HUES48 (cell line): ENCODE measurements around the gene RAC3.

Source experiments
- H3K27ac ChIP-seq: one replicate; pipeline ENCODE4 v1.7.0; 2013; ENCODE audit warnings: low read depth, low read length, inconsistent platforms
- H3K27me3 ChIP-seq: 2 replicates; pipeline ENCODE4 v1.6.1; 2013; ENCODE audit warnings: mild to moderate bottlenecking, low read length; ENCODE audit not compliant: control insufficient read depth, insufficient read depth
- H3K36me3 ChIP-seq: 2 replicates; pipeline ENCODE4 v1.6.1; 2013; ENCODE audit warnings: low read length; ENCODE audit not compliant: control insufficient read depth, insufficient read depth
- H3K4me1 ChIP-seq: 2 replicates; pipeline ENCODE4 v1.6.1; 2013; ENCODE audit warnings: mild to moderate bottlenecking, low read length; ENCODE audit not compliant: control insufficient read depth, insufficient read depth
- H3K4me3 ChIP-seq: 2 replicates; pipeline ENCODE4 v1.5.1; 2013; ENCODE audit warnings: mild to moderate bottlenecking, low read depth, low read length
- H3K9ac ChIP-seq: 2 replicates; pipeline ENCODE4 v1.6.1; 2013; ENCODE audit warnings: mild to moderate bottlenecking, low read depth, low read length, moderate library complexity
- H3K9me3 ChIP-seq: 2 replicates; pipeline ENCODE4 v1.6.1; 2013; ENCODE audit warnings: low read length; ENCODE audit not compliant: control insufficient read depth, insufficient read depth

Gene RAC3

DNA sequence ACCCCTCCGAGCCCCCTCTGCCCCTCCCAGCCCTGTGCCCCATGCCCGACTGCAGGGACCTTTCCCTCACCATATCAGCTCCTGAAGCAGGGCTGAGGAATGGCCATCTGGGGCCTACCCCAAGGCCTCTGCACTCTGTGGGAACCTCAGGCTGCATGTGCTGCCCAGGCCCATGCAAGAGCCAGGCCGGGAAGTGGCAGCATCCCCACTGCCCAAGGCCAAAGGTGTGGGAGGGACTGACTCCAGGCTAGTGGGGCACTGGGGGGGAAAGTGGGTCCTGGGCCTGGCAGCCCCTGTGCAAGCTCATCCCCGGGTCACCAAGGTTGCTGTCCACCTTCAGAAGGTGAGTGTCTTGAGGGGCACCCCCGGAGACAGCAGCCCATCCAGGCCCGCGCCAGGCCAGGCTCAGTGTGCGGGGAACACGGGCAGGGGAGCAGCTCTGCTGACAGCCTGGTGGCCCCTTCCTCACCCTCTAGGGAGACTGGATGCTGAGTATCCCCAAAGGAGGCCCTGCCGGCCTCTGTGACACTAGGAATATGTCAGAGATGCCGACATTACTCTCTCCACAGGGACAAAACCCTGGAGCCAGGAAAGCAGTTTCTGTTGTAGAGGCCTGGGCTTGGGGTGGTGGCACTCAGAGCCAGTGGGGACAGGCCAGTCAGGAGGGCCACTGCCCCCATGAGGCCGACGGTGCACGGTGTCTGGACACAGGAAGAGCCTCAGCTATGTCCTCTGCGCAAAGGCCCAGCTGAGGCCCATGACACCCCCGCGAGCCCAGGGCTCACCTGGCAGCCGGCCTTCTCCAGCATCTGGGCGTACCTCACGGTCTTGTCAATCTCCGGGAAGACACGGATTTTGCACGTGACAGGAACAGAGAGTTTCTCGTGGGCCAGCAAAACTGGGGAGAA lies 30.9 kb downstream of the RAC3 start:
- H3K4me3 ChIP-seq = no peak overlapping the region
- H3K27me3 ChIP-seq = no peaks in the 10 kb centered on the region
- no peak overlapping the region for H3K9ac ChIP-seq
- peaks cover 67% of the 10 kb centered on the region for H3K36me3 ChIP-seq
- no peak overlapping the region for H3K27ac ChIP-seq
- H3K4me1 ChIP-seq = no peaks in the 10 kb centered on the region
- no peaks in the 10 kb centered on the region for H3K9me3 ChIP-seq

DNA sequence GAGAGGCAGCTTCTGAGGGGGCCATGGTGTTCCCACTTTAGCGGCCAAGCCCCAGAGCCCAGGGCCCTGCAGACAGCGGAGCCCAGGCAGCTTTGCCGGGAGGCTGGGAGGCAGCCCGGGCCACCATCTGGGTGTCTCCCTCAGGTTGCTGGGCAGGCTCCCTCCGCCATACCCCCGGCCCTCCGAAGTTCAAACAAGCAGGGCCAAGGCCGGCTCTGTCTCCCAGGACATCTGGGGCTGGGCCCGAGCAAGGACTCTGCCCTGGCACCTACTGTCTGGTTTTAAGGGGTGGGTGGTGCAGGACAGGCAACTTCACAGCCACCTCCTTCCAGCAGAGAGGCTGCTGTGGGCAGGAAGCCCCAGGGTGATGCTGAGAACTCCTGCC lies 31.5 kb downstream of the RAC3 start:
- Histone ChIP-seq H3K9ac (no peak overlapping the region), H3K4me3 (no peak overlapping the region), H3K4me1 (no peaks in the 10 kb centered on the region), H3K36me3 (peaks cover 60% of the 10 kb centered on the region), H3K27me3 (no peaks in the 10 kb centered on the region), H3K9me3 (no peaks in the 10 kb centered on the region), H3K27ac (no peak overlapping the region)

DNA sequence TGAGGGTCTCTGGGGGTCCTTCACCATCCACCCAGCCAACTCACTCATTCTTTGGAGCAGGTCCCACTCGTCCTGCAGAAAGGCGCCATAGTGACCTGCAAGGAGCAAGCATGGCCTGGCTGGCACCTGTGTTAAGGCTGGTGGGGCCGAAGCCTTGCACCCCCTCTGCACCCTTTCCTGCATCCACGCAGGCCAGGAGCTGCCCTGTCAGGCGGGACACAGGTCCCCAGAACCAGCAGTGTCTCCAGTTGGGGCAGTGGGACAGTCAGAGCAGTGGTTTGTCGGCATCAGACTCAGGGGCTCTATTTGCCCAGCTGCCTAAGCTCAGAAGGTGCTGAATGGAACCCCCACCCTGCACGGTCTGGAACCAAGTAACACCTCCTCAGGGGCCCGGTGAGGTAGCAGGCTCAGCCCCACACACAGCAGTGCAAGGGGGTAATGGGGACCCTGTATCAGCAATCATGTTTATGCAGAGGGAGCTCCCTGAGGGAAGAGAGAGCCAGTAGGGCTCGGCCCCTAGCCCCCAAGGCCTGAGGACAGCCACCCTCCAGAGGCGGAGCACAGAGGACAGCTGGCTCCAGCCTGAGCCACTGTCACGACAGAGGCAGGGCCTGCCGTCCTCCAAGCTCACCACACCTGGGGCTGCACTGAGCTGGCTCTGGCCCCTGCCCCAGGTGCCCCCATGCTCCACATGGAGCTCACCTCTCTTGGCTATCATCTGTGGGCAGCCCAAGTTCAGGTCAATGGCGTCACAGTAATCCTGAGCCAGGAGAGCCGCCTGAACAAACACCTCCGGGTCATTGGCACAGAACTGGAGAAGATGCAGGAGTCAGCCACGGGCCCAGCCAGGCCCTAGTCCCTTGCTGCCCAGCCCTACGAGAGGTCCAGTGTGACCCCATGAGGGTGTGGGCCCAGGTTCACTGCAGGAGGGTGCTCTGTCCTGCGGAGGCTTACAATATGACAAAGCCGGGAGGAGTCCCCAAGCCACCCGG lies 32.2 kb downstream of the RAC3 start:
- H3K9me3 ChIP-seq = no peaks in the 10 kb centered on the region
- no peaks in the 10 kb centered on the region for H3K27me3 ChIP-seq
- H3K27ac ChIP-seq = no peak overlapping the region
- H3K4me3 ChIP-seq = peak overlapping the region; percentile 69; the same call in 1 of the 2 replicates
- H3K36me3 ChIP-seq = peaks cover 53% of the 10 kb centered on the region
- no peaks in the 10 kb centered on the region for H3K4me1 ChIP-seq
- H3K9ac ChIP-seq = no peak overlapping the region

DNA sequence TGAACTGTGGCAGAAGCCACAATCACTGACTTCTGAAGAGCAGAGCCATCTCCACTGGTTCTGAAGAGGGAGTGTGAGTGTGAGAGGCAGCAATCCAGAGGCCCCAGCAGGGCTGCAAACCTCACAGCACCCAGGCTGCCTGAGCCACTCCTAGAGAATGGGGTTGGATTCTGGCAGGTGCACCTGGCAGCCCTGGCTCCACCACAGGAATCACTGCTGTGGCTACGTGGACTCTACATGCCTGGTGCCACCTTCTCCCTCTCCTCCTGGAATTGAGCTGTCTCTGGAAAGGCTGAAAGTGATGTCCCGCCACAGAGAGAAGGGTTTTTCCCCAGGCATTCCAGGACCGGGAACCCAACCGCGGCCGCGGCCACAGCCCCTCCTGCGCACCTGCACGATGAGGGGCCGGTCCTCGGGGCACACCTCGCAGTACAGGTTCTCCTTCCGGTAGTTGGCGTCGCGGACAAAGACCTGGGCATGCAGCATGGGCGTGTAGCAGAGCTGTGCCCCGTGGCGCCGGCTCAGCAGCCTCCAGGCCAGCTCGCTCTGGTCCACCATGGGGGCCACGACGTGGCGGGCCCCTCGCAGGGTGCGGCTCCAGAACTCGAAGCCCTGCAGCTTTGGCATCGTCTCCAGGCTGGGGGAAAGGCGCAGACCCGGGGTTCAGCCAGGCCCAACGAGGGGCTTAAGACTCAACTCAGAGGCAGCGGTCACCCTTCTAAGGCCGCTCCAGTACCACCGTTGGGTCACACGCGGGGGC lies 33.1 kb downstream of the RAC3 start:
- H3K9me3 ChIP-seq = no peaks in the 10 kb centered on the region
- no peak overlapping the region for H3K27ac ChIP-seq
- H3K9ac ChIP-seq = peak overlapping the region; percentile 55
- H3K36me3 ChIP-seq = peaks cover 48% of the 10 kb centered on the region
- no peaks in the 10 kb centered on the region for H3K4me1 ChIP-seq
- peak overlapping the region; percentile 69 for H3K4me3 ChIP-seq
- no peaks in the 10 kb centered on the region for H3K27me3 ChIP-seq

DNA sequence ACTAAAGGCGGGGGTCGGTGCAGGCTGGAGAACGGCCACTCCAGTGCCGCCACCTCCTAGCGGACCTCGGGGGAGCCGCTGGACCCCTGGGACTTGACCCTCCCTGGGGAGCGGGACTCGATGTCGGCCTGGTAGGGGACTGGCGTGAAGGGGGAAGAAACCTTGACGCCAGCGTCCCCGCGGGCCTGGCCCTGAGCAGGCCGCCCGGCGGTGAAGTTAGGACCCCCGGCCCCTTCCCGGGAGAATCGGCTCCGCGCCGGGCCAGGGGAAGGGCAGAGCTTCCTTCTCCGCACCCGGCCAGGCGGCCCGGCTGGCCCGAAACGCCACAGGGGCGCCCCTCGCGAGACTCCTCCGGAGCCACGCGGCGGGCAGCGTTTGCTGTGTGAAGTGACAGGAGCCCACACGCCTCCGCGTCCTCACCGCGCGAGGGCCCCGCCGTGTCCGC lies 33.7 kb downstream of the RAC3 start:
- H3K9ac ChIP-seq = peak overlapping the region; percentile 55
- peaks cover 41% of the 10 kb centered on the region for H3K36me3 ChIP-seq
- no peaks in the 10 kb centered on the region for H3K27me3 ChIP-seq
- peak overlapping the region; percentile 69 for H3K4me3 ChIP-seq
- no peak overlapping the region for H3K27ac ChIP-seq
- no peaks in the 10 kb centered on the region for H3K4me1 ChIP-seq
- no peaks in the 10 kb centered on the region for H3K9me3 ChIP-seq

DNA sequence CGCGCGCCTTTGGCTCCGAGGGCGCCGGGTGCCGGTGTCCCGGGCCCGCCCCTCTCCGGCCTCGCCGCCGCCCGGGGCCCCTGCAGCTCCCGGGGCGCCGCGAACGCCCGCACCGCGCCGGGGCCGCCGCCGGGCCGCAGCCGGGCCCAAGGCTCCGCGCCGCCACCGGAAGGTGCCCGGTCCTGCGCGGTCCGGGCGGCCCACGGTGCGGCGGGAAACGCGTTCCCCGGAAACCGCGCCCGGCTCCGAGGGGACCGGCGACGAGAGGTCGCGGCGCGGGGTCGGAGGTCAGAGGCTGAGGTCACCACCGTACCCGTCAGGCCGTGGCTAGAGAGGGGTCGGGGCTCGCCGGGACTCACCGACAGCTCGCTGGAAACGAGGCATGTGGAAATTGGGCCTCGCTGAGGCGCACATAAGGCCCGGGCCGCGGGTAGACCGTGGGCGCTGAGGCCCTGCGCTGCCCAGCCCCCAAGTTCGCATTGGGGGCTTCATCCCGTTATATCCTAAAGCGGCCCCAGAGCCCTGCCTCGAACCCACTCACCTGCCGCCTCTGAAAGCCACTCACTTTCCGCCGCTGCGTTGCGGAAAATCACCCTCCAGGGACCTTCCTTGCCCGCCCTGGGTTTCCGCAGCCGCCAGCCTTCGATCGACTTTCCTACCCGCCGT lies 34.3 kb downstream of the RAC3 start, which contains the start of gene DUS1L:
Gene DUS1L, minus strand, starts transcription at position 167 of the 666 bp plus-strand sequence. CDS start 745 bp downstream, outside the sequence.
- Histone ChIP-seq H3K27ac (no peak within 1 kb of the TSS), H3K27me3 (no peaks in the 10 kb centered on the region), H3K36me3 (peaks cover 36% of the 10 kb centered on the region), H3K9me3 (no peaks in the 10 kb centered on the region), H3K4me1 (no peaks in the 10 kb centered on the region), H3K9ac (peak within 1 kb of the TSS; percentile 66), H3K4me3 (peak within 1 kb of the TSS; percentile 69)

DNA sequence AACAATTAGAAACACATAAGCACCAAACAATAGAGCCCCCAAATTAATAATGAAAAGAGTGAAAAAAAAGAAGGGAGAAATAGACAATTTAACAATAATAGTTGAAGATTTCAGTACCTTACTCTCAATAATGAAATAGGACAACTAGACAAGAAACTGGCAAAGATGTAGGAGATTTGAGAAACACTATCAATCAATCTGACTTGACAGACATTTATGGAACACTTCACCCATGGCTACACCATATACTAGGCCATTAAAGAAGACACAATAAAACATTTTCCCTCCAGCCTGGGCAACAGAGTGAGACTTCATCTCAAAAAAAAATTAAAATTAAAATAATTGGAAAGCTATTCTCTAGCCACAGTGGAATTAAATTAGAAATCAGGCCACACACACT lies 39.1 kb downstream of the RAC3 start:
- H3K27ac ChIP-seq = no peak overlapping the region
- no peak overlapping the region for H3K9ac ChIP-seq
- H3K4me1 ChIP-seq = no peaks in the 10 kb centered on the region
- H3K4me3 ChIP-seq = no peak overlapping the region
- no peaks in the 10 kb centered on the region for H3K27me3 ChIP-seq
- H3K9me3 ChIP-seq = no peaks in the 10 kb centered on the region
- H3K36me3 ChIP-seq = no peaks in the 10 kb centered on the region

DNA sequence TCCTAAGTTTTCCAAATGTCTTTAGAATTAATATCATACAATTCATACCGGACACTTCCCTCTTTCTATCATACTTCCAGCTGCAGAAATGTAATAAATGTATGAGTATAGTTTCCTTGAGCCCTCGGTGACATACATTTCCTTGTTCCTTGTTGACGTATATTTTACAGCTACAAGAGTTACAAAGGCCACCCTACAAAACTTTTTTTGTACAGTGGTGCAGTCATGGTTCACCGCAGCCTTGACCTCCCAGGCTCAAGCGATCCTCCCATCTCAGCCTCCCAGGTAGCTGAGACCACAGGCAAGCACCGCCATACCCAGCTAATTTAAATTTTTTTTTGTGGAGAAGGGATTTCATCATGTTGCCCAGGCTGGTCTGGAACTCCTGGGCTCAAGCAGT lies 41.3 kb downstream of the RAC3 start:
- Histone ChIP-seq H3K9me3 (no peaks in the 10 kb centered on the region), H3K9ac (no peak overlapping the region), H3K4me1 (no peaks in the 10 kb centered on the region), H3K27me3 (no peaks in the 10 kb centered on the region), H3K4me3 (no peak overlapping the region), H3K36me3 (peaks cover 2% of the 10 kb centered on the region; the same call in 1 of the 2 replicates), H3K27ac (no peak overlapping the region)

DNA sequence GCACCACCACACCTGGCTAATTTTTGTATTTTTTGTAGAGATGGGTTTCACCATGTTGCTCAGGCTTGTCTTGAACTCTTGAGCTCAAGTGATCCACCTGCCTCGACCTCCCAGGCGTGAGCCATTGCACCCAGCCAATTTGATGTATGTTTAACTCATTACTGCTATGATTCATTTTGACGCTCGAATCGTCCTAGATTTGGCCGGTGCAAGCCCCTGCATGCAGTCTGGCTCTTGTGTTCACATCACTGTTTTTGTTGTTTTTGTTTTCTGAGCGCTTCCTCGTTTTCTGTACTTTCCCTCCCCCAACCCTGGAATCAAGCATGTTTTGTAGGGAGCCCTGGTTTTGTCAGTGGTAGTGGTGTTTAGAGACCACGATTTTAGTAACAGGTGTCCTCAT lies 42.0 kb downstream of the RAC3 start:
- no peaks in the 10 kb centered on the region for H3K4me1 ChIP-seq
- no peaks in the 10 kb centered on the region for H3K9me3 ChIP-seq
- no peak overlapping the region for H3K4me3 ChIP-seq
- H3K9ac ChIP-seq = no peak overlapping the region
- H3K27me3 ChIP-seq = no peaks in the 10 kb centered on the region
- no peak overlapping the region for H3K27ac ChIP-seq
- H3K36me3 ChIP-seq = peaks cover 8% of the 10 kb centered on the region
